Ovary (tissue), 3 donors: ENCODE measurements around the gene MAN1C1.

Experiments
- POLR2A ChIP-seq: fragments of 450-650 bp; IDR thresholded peaks from one replicate; pipeline ENCODE4 v1.6.1; 2017; ENCODE audit warnings: antibody characterized with exemption, mild to moderate bottlenecking, moderate library complexity
- TF ChIP-seq, protein P1 (sequence below), 3 donors: fragments of 450-650 bp in 2 of 3; fragments of 200-600 bp in 1 of 3; IDR thresholded peaks; one replicate each; pipeline versions ENCODE4 v1.5.1 to v1.8.0; 2016 to 2022; ENCODE audit warnings: antibody characterized with exemption in 3 of 3, mild to moderate bottlenecking in 1 of 3
- donor health status: DM: no; HTN: no; CAD: no.

DNA sequence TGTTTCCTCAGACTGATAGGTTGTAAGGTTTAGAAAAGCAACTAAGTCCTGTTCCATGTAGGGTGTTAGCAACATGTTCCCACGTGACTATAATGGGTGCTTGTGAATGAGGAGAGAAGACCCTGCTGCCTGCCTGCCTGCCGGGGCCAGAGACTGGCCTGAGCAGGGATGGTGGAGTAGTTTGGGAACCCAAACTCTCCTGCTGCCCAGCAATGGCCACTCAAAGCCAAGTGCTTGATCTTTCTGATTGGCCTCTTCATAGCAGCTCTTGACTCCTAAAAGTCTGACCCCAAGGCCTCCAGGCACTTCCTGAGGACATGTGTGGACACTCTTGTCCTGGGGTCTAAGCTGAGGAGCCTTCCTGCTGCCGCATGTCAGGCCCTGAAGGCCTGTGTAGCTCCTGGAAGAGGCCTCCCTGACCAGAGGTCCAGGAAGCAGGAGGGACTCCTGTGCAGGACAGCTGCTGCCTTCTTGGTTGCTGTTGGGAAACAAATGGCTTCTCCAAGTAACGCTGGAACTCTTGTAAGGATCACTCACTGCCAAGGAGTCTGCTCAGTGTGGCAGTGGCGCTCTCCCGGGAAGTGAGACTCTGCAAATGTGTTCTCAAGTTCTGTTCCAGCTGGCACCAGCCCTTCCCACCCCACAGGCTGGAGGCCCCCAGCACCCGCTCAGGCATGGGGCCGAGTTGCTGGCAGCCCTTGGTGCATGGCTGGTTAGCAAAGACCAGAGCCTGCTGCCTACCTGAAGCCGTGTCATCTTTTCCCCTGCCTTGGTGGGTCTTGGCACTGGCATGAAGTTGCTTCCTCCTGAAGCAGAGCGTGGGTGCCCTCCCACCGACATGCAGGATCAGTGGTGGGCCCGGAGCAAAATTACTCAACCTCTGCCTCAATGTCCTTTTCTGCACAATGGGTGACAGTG lies 35.5 kb downstream of the MAN1C1 start:
- TF ChIP-seq, protein P1, sequence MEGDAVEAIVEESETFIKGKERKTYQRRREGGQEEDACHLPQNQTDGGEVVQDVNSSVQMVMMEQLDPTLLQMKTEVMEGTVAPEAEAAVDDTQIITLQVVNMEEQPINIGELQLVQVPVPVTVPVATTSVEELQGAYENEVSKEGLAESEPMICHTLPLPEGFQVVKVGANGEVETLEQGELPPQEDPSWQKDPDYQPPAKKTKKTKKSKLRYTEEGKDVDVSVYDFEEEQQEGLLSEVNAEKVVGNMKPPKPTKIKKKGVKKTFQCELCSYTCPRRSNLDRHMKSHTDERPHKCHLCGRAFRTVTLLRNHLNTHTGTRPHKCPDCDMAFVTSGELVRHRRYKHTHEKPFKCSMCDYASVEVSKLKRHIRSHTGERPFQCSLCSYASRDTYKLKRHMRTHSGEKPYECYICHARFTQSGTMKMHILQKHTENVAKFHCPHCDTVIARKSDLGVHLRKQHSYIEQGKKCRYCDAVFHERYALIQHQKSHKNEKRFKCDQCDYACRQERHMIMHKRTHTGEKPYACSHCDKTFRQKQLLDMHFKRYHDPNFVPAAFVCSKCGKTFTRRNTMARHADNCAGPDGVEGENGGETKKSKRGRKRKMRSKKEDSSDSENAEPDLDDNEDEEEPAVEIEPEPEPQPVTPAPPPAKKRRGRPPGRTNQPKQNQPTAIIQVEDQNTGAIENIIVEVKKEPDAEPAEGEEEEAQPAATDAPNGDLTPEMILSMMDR (IDR thresholded peaks at IDR 0.05) = no peak
- TF ChIP-seq POLR2A = no peak
